Sigmoid colon (tissue), 7 donors: ENCODE measurements around the gene NUP205. TPM values are rescaled to one million over a fixed set of nuclear protein-coding genes. Genes with fewer than 3 reads are reported as not detected.
"Not testable (repeated sequence)": the region's sequence is repeated elsewhere in the genome, so short reads cannot be mapped to it uniquely, and the experiment has no call there.

Experiments
- DNase-seq: peaks from one replicate; pipeline ENCODE4 v3.0.0-alpha.2; 2019
- H3K27ac ChIP-seq, 4 donors: fragments of 200-600 bp; sonication (generic); one replicate each; pipeline ENCODE4 v1.5.1; 2016 to 2019; ENCODE audit warnings: mild to moderate bottlenecking in 1 of 4
- H3K27me3 ChIP-seq, 3 donors: fragments of 200-600 bp; sonication (generic); one replicate each; pipeline ENCODE4 v1.5.1; 2019; ENCODE audit warnings: mild to moderate bottlenecking in 1 of 3
- H3K36me3 ChIP-seq, 4 donors: fragments of 200-600 bp; sonication (generic); one replicate each; pipeline ENCODE4 v1.5.1; 2016 to 2019
- H3K4me1 ChIP-seq, 4 donors: fragments of 200-600 bp; sonication (generic); one replicate each; pipeline ENCODE4 v1.5.1; 2017 to 2019
- H3K4me3 ChIP-seq, 4 donors: fragments of 200-600 bp; sonication (generic); one replicate each; pipeline ENCODE4 v1.5.1; 2017 to 2019; ENCODE audit warnings: mild to moderate bottlenecking in 2 of 4, moderate library complexity in 1 of 4
- H3K9me3 ChIP-seq, 4 donors: fragments of 200-600 bp in 3 of 4; sonication (generic) in 3 of 4; one replicate each; pipeline versions ENCODE4 v1.5.1 to v1.6.1; 2013 to 2019
- CTCF ChIP-seq, 4 experiments: fragments of 450-650 bp in 3 of 4; fragments of 200-600 bp in 1 of 4; IDR thresholded peaks; one replicate each; pipeline ENCODE4 v1.5.1; 2016 to 2019; ENCODE audit warnings: antibody characterized with exemption in 4 of 4, mild to moderate bottlenecking in 3 of 4, moderate library complexity in 2 of 4
- EP300 ChIP-seq, 4 donors: sonication (generic); formaldehyde crosslinking; IDR thresholded peaks; one replicate each; pipeline ENCODE4 v1.6.1; 2017; ENCODE audit warnings: antibody characterized with exemption in 4 of 4
- POLR2A ChIP-seq, 2 donors: fragments of 450-650 bp; IDR thresholded peaks; one replicate each; pipeline ENCODE4 v1.6.1; 2016; ENCODE audit warnings: antibody characterized with exemption in 2 of 2, mild to moderate bottlenecking in 2 of 2, moderate library complexity in 2 of 2
- POLR2AphosphoS5 ChIP-seq, 4 donors: sonication (generic); formaldehyde crosslinking; IDR thresholded peaks; one replicate each; pipeline ENCODE4 v1.6.1; 2017; ENCODE audit warnings: antibody characterized with exemption in 4 of 4
- WGBS, 2 donors: extraction: QIAGEN DNeasy Blood & Tissue Kit; methylation state at CpG; one replicate each; pipeline ENCODE4 v1.1.7; 2013; 5-methylcytosine and 5-hydroxymethylcytosine counted together
- intact Hi-C: fragments of 100-400 bp; cut with DNase I; formaldehyde crosslinking; loops from one replicate; pipeline ENCODE4 v1.15.1; 2023
- polyA plus RNA-seq, 3 donors: library from polyadenylated mRNA; stranded (reverse); fragments of 200-250 nt; gene quantifications; one replicate each; pipeline ENCODE4 v1.2.3, GENCODE V29; 2013
- small RNA-seq, 3 donors: library from RNA; depleted of rRNA; stranded (forward); fragments of <200 nt; gene quantifications; one replicate each; pipeline ENCODE3, GENCODE V24; 2016
- total RNA-seq, 4 donors: library from RNA; depleted of rRNA; stranded (reverse); fragments of >200 nt; gene quantifications; one replicate each; pipeline ENCODE4 v1.1.0, GENCODE V29; 2016
- donor health status: healthy with polysubstance abuse.
- donor health status: Bipolar disorder and iron deficiency.
- donor health status: healthy.

Gene NUP205
- total and polyA plus RNA-seq, 7 donors = 9.5 to 37.5 (median 21.9) TPM

GRCh38 chr7:135690566-135690965 lies 132.8 kb downstream of the NUP205 start:
- intact Hi-C loops = no loop called here
- Histone ChIP-seq H3K27me3 (no peaks in the 10 kb centered on the region), H3K4me3 (no peak overlapping the region), H3K9me3 (no peaks in the 10 kb centered on the region), H3K27ac (no peak overlapping the region), H3K36me3 (peaks cover 0 to 45% (median 3%) of the 10 kb centered on the region in 4 donors), H3K4me1 (no peaks in the 10 kb centered on the region)
- WGBS, 2 donors = 97 to 98% methylated on average over 3 of the region's 3 CpGs
- no peak for TF ChIP-seq POLR2AphosphoS5 (IDR thresholded peaks at IDR 0.05)
- no peak for TF ChIP-seq POLR2A (IDR thresholded peaks at IDR 0.05)
- no peak for TF ChIP-seq EP300 (IDR thresholded peaks at IDR 0.05)
- TF ChIP-seq CTCF (IDR thresholded peaks at IDR 0.05) = no peak
- no peak for DNase-seq

GRCh38 chr7:135692055-135692454 lies 134.3 kb downstream of the NUP205 start:
- no peaks in the 10 kb centered on the region for H3K9me3 ChIP-seq
- TF ChIP-seq POLR2A (IDR thresholded peaks at IDR 0.05) = no peak
- no peak for TF ChIP-seq POLR2AphosphoS5 (IDR thresholded peaks at IDR 0.05)
- TF ChIP-seq CTCF (IDR thresholded peaks at IDR 0.05) = no peak
- TF ChIP-seq EP300 (IDR thresholded peaks at IDR 0.05) = no peak
- DNase-seq = no peak
- peaks cover 0 to 4% (median 0%) of the 10 kb centered on the region in 4 donors for H3K4me1 ChIP-seq
- H3K27me3 ChIP-seq = no peaks in the 10 kb centered on the region
- H3K4me3 ChIP-seq = no peak overlapping the region
- 92% methylated on average over 3 of the region's 3 CpGs for WGBS, 2 donors
- no peak overlapping the region for H3K27ac ChIP-seq
- H3K36me3 ChIP-seq = peaks cover 0 to 40% (median 3%) of the 10 kb centered on the region in 4 donors
- intact Hi-C loops = no loop called here

- intact Hi-C loops = not testable (repeated sequence)
Measured at GRCh38 chr7:135692606-135693005, 134.9 kb downstream of the NUP205 start.

GRCh38 chr7:135693558-135693957 lies 135.8 kb downstream of the NUP205 start:
- Histone ChIP-seq H3K36me3 (peaks cover 0 to 40% (median 3%) of the 10 kb centered on the region in 4 donors), H3K9me3 (no peaks in the 10 kb centered on the region), H3K4me3 (no peak overlapping the region), H3K27me3 (no peaks in the 10 kb centered on the region), H3K27ac (no peak overlapping the region), H3K4me1 (peaks cover 0 to 7% (median 0%) of the 10 kb centered on the region in 4 donors)
- no peak for DNase-seq
- WGBS, 2 donors = 96 to 99% methylated on average over 4 of the region's 4 CpGs
- no peak for TF ChIP-seq CTCF (IDR thresholded peaks at IDR 0.05)
- no peak for TF ChIP-seq POLR2A (IDR thresholded peaks at IDR 0.05)
- TF ChIP-seq POLR2AphosphoS5 (IDR thresholded peaks at IDR 0.05) = no peak
- TF ChIP-seq EP300 (IDR thresholded peaks at IDR 0.05) = no peak
- intact Hi-C loops = no loop called here

More at GRCh38 chr7:135692606-135693005, 134.9 kb downstream of the NUP205 start:
- not testable (repeated sequence) for DNase-seq, H3K27ac ChIP-seq, H3K27me3 ChIP-seq, H3K4me1 ChIP-seq, H3K4me3 ChIP-seq, H3K9me3 ChIP-seq
- WGBS, 2 donors = 91 to 95% methylated on average over 7 of the region's 7 CpGs
- H3K36me3 ChIP-seq = peaks cover 0 to 40% (median 3%) of the 10 kb centered on the region in 4 donors

GRCh38 chr7:135697276-135698049 lies 139.7 kb downstream of the NUP205 start:
- WGBS, 2 donors = 66 to 77% methylated on average over 8 of the region's 8 CpGs
- Histone ChIP-seq H3K36me3 (peaks cover 0 to 15% (median 0%) of the 10 kb centered on the region in 4 donors), H3K4me3 (no peak overlapping the region), H3K9me3 (no peaks in the 10 kb centered on the region), H3K27me3 (no peaks in the 10 kb centered on the region), H3K27ac (no peak overlapping the region), H3K4me1 (peaks cover 0 to 7% (median 0%) of the 10 kb centered on the region in 4 donors)
- no peak for TF ChIP-seq CTCF (IDR thresholded peaks at IDR 0.05)
- TF ChIP-seq POLR2A (IDR thresholded peaks at IDR 0.05) = no peak
- no peak for TF ChIP-seq POLR2AphosphoS5 (IDR thresholded peaks at IDR 0.05)
- no peak for TF ChIP-seq EP300 (IDR thresholded peaks at IDR 0.05)
- no peak for DNase-seq
- intact Hi-C loops = no loop called here

Small RNAs within 50 kb of the gene (small RNA-seq; reads per million reads assigned to genes)
- 0 reads per million in 3 donors for gene RNU6-1154P

Other genes starting within 250 kb of the NUP205 start
- 10 to 100 TPM; 23.5 to 31.6 (median 27.2) TPM for gene CNOT4, start 47.8 kb upstream of the NUP205 start, total RNA-seq
- 1 to 10 TPM; 4.2 to 7.2 (median 5.1) TPM for gene CNOT4, start 47.8 kb upstream of the NUP205 start, polyA plus RNA-seq
- 10 to 100 TPM; 10.2 to 25.0 (median 19.9) TPM for gene STMP1, start 104.6 kb downstream of the NUP205 start, total RNA-seq
- gene STMP1, start 104.6 kb downstream of the NUP205 start, polyA plus RNA-seq = 10 to 100 TPM; 23.8 to 56.5 (median 48.8) TPM
- gene SLC13A4, start 170.3 kb downstream of the NUP205 start, total RNA-seq = under 1 TPM in 1 of 4 donors, not detected in 3; 0.28 TPM
- gene SLC13A4, start 170.3 kb downstream of the NUP205 start, polyA plus RNA-seq = under 1 TPM in 2 of 3 donors, not detected in 1; 0.12 to 0.60 TPM
- 1 to 10 TPM in 3 of 4 donors, under 1 TPM in 1; 0.95 to 8.9 (median 6.1) TPM for gene FAM180A, start 190.9 kb downstream of the NUP205 start, total RNA-seq
- 1 to 10 TPM in 1 of 3 donors, under 1 TPM in 1, not detected in 1; 0.60 to 1.8 TPM for gene FAM180A, start 190.9 kb downstream of the NUP205 start, polyA plus RNA-seq